Uterus (tissue), 2 donors: ENCODE measurements around the gene GHRH.

Experiments used
- CTCF ChIP-seq, 4 experiments: fragments of 200-600 bp in 2 of 4; fragments of 450-650 bp in 2 of 4; sonication (generic) in 2 of 4; IDR thresholded peaks; one replicate each; pipeline ENCODE4 v1.5.1; 2016 to 2019; ENCODE audit warnings: antibody characterized with exemption in 4 of 4, mild to moderate bottlenecking in 2 of 4, moderate library complexity in 1 of 4
- POLR2A ChIP-seq, 2 donors: fragments of 450-650 bp; IDR thresholded peaks; one replicate each; pipeline ENCODE4 v1.6.1; 2016; ENCODE audit warnings: antibody characterized with exemption in 2 of 2, mild to moderate bottlenecking in 1 of 2, moderate library complexity in 1 of 2

GRCh38 chr20:37240337-37241067, 21.1 kb downstream of the GHRH start:
- TF ChIP-seq CTCF (IDR thresholded peaks at IDR 0.05) (no peak), POLR2A (IDR thresholded peaks at IDR 0.05) (no peak)
